Gastroesophageal sphincter (tissue), 3 donors: ENCODE results near the gene JARID2.

Experiments used
- CTCF ChIP-seq, 4 experiments: fragments of 200-600 bp in 2 of 4; fragments of 450-650 bp in 2 of 4; sonication (generic) in 1 of 4; IDR thresholded peaks; one replicate each; pipeline ENCODE4 v1.5.1; 2017 to 2019; ENCODE audit warnings: antibody characterized with exemption in 4 of 4, mild to moderate bottlenecking in 2 of 4, moderate library complexity in 2 of 4
- POLR2A ChIP-seq, 2 donors: fragments of 450-650 bp; IDR thresholded peaks; one replicate each; pipeline ENCODE4 v1.6.1; 2017; ENCODE audit warnings: antibody characterized with exemption in 2 of 2, mild to moderate bottlenecking in 2 of 2, moderate library complexity in 1 of 2

- TF ChIP-seq CTCF (IDR thresholded peaks at IDR 0.05) (no peak), POLR2A (IDR thresholded peaks at IDR 0.05) (no peak)
Observed at GRCh38 chr6:15339081-15339480, 93.2 kb downstream of the JARID2 start.
